GM19463 (cell line): ENCODE data around the gene TTC12.

Experiments
- ATAC-seq: cut with Tn5 transposase; IDR thresholded peaks from one replicate; pipeline ENCODE4 v1.9.1; 2021; ENCODE audit warnings: mild to moderate bottlenecking, moderate library complexity; ENCODE audit not compliant: unreplicated experiment

TTC12 gene

GRCh38 chr11:113324250-113324649, 9.9 kb downstream of the TTC12 start:
- no peak for ATAC-seq

GRCh38 chr11:113329725-113330124, 15.3 kb downstream of the TTC12 start:
- no peak for ATAC-seq

- ATAC-seq = no peak
Measured at GRCh38 chr11:113331441-113331840, 17.1 kb downstream of the TTC12 start.

GRCh38 chr11:113332023-113332422, 17.6 kb downstream of the TTC12 start:
- no peak for ATAC-seq

- ATAC-seq = no peak
Measured at GRCh38 chr11:113332638-113333329, 18.4 kb downstream of the TTC12 start.

- peak; percentile 69 for ATAC-seq
Measured at GRCh38 chr11:113334183-113334582, 19.8 kb downstream of the TTC12 start.

GRCh38 chr11:113338730-113339129, 24.3 kb downstream of the TTC12 start:
- no peak for ATAC-seq

- no peak for ATAC-seq
Measured at GRCh38 chr11:113339929-113340589, 25.7 kb downstream of the TTC12 start.

GRCh38 chr11:113341388-113342165, 27.2 kb downstream of the TTC12 start:
- no peak for ATAC-seq

GRCh38 chr11:113345978-113346377, 31.6 kb downstream of the TTC12 start:
- no peak for ATAC-seq

- ATAC-seq = no peak
Measured at GRCh38 chr11:113349528-113349927, 35.1 kb downstream of the TTC12 start.

GRCh38 chr11:113350336-113351067, 36.1 kb downstream of the TTC12 start:
- ATAC-seq = no peak

- ATAC-seq = no peak
Measured at GRCh38 chr11:113351068-113351450, 36.7 kb downstream of the TTC12 start.

GRCh38 chr11:113351480-113351879, 37.1 kb downstream of the TTC12 start:
- ATAC-seq = no peak

GRCh38 chr11:113356203-113356602, 41.8 kb downstream of the TTC12 start:
- ATAC-seq = no peak

GRCh38 chr11:113363406-113363805, 49.0 kb downstream of the TTC12 start:
- ATAC-seq = no peak

- ATAC-seq = no peak
Measured at GRCh38 chr11:113363996-113364641, 49.7 kb downstream of the TTC12 start.

- ATAC-seq = no peak
Measured at GRCh38 chr11:113365895-113366294, 51.5 kb downstream of the TTC12 start.

GRCh38 chr11:113369411-113369810, 55.0 kb downstream of the TTC12 start:
- ATAC-seq = no peak

- no peak for ATAC-seq
Measured at GRCh38 chr11:113370634-113371033, 56.3 kb downstream of the TTC12 start.

GRCh38 chr11:113372309-113372708, 57.9 kb downstream of the TTC12 start:
- ATAC-seq = no peak
